SU-DHL-6 (cell line): ENCODE measurements around the gene RNGTT.

Experiments used
- EZH2phosphoT487 ChIP-seq: fragments of 200-600 bp; sonication (generic), shearing (Covaris generic); conservative IDR thresholded peaks from 2 replicates; pipeline ENCODE4 v1.6.1; 2018; ENCODE audit warnings: mild to moderate bottlenecking, antibody characterized with exemption, low read length, moderate library complexity, mixed read lengths
- TF ChIP-seq, protein P1 (sequence below): fragments of 200-600 bp; sonication (generic); IDR thresholded peaks from one replicate; pipeline ENCODE4 v1.5.1; 2017; ENCODE audit warnings: antibody characterized with exemption, mild to moderate bottlenecking, low read length, moderate library complexity; ENCODE audit not compliant: insufficient read depth, poor library complexity, severe bottlenecking

GRCh38 chr6:88677356-88677755 lies 286.1 kb downstream of the RNGTT start:
- TF ChIP-seq, protein P1, sequence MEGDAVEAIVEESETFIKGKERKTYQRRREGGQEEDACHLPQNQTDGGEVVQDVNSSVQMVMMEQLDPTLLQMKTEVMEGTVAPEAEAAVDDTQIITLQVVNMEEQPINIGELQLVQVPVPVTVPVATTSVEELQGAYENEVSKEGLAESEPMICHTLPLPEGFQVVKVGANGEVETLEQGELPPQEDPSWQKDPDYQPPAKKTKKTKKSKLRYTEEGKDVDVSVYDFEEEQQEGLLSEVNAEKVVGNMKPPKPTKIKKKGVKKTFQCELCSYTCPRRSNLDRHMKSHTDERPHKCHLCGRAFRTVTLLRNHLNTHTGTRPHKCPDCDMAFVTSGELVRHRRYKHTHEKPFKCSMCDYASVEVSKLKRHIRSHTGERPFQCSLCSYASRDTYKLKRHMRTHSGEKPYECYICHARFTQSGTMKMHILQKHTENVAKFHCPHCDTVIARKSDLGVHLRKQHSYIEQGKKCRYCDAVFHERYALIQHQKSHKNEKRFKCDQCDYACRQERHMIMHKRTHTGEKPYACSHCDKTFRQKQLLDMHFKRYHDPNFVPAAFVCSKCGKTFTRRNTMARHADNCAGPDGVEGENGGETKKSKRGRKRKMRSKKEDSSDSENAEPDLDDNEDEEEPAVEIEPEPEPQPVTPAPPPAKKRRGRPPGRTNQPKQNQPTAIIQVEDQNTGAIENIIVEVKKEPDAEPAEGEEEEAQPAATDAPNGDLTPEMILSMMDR, result no peak
- TF ChIP-seq EZH2phosphoT487, result no peak
